Fibroblast of lung (primary cell): ENCODE measurements around the gene TRAK1.

Source experiments
- CTCF ChIP-seq, 2 donors: IDR thresholded peaks in 1 of 2; conservative IDR thresholded peaks in 1 of 2; 1 replicate in 1 of 2; 2 replicates in 1 of 2; pipeline ENCODE4 v1.5.1; 2011 to 2012; ENCODE audit warnings: low read length in 2 of 2, control low read depth in 1 of 2, inconsistent platforms in 1 of 2, low read depth in 1 of 2, mild to moderate bottlenecking in 1 of 2
- EZH2 ChIP-seq: IDR thresholded peaks from 2 replicates; pipeline ENCODE4 v1.5.1; 2012; ENCODE audit warnings: low read length, control low read depth, mild to moderate bottlenecking; ENCODE audit errors: missing control alignments

GRCh38 chr3:42177801-42178150 lies 86.6 kb downstream of the TRAK1 start:
- no peak for TF ChIP-seq CTCF (conservative IDR thresholded peaks at IDR 0.05 in 1 of 2, IDR thresholded peaks at IDR 0.05 in 1 of 2; ENCODE audit: low read depth in 1 of 2, low read length in 2 of 2)
- no peak for TF ChIP-seq EZH2
